Measurements from ENCODE around the gene SRRM3.
A peak's percentile ranks its signal among the peaks of the same experiment; 100 is the strongest.
"Not testable (repeated sequence)": the region's sequence is repeated elsewhere in the genome, so short reads cannot be mapped to it uniquely, and the experiment has no call there.

The SRRM3 gene

DNA sequence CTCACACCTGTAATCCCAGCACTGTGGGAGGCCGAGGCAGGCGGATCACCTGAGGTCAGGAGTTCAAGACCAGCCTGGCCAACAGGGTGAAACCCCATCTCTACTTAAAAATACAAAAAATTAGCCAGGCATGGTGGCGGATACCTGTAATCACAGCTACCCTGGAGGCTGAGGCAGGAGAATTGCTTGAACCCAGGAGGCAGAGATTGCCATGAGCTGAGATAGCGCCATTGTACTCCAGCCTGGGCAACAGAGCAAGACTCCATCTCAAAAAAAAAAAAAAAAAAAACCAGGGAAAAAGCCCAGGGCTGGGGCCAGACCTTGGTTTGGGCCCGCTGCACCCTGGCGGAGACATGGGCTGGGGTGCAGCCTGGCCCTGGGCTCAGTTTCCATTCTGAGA lies 110.1 kb downstream of the SRRM3 start:
- DNase-seq (ENCODE audit: low read depth in 2 of 2, low spot score in 1 of 2), result not testable (repeated sequence)

GRCh38 chr7:76314042-76314721 lies 112.5 kb downstream of the SRRM3 start:
- peak; percentile 90 to 94 for DNase-seq (ENCODE audit: low read depth in 2 of 2, low spot score in 1 of 2)

DNA sequence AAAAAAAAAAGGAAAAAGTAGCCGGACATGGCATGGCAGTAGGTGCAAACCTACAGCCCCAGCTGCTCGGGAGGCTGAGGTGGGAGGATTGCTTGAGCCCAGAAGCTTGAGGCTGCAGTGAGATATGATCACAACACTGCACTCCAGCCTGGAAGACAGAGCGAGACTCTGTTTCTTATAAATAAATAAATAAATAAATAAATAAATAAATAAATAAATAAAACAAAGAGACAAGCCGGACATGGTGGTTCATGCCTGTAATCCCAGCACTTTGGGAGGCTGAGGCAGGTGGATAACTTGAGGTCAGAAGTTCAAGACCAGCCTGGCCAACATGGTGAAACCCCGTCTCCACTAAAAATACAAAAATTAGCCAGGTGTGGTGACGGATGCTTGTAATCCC lies 113.0 kb downstream of the SRRM3 start:
- DNase-seq (ENCODE audit: low read depth in 2 of 2, low spot score in 1 of 2), result not testable (repeated sequence)

GRCh38 chr7:76315364-76315763 lies 113.7 kb downstream of the SRRM3 start:
- DNase-seq (ENCODE audit: low read depth in 2 of 2, low spot score in 1 of 2), result no peak

- no peak for DNase-seq (ENCODE audit: low read depth in 2 of 2, low spot score in 1 of 2)
Measured at GRCh38 chr7:76316984-76317781, 115.5 kb downstream of the SRRM3 start.

GRCh38 chr7:76317782-76318487 lies 116.2 kb downstream of the SRRM3 start:
- DNase-seq (ENCODE audit: low read depth in 2 of 2, low spot score in 1 of 2), result peak; percentile 84 to 93

DNA sequence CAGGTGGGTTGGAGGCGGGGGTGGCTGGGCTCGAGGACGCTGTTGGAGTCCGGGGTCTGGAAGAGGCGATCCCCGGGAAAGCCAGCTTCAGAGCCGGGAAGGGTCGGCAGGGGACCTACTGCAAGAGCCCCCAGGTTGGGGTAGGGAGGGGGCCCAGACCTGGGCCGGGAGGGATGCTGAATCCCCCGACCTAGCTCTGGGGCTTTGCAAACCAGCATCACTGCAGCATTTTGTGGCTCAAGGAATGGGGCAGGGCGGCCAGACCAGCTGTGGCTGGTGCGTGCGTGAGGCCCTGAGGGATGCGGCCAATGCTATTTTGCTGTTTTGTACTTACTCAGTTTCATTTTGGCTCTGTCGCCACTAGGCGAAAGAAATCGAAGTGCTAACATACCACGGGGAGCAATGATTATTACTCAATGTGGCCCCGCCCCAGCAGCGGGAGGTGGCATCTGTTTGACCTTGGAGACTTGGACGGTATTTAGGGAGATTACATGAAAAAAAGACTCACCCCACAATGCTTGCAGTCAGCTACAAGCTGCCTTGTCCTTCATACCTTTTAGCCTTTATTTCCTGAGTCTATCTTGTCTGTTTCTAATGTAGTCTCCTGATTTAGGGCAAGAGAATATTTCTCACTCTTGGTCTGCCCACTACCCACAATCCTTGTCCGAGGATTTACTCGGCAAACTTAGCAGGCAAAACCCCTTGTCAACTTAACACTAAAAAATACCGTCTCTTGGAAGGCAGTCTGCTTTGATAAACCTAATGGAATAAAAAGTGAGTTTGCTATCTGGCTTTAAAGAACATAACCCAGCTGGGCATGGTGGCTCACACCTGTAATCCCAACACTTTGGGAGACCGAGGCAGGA lies 117.0 kb downstream of the SRRM3 start:
- peak in 1 of 2 donors; percentile 35 for DNase-seq (ENCODE audit: low read depth in 2 of 2, low spot score in 1 of 2)

- DNase-seq (ENCODE audit: low read depth in 2 of 2, low spot score in 1 of 2), result no peak
Measured at GRCh38 chr7:76325092-76325491, 123.4 kb downstream of the SRRM3 start.

DNA sequence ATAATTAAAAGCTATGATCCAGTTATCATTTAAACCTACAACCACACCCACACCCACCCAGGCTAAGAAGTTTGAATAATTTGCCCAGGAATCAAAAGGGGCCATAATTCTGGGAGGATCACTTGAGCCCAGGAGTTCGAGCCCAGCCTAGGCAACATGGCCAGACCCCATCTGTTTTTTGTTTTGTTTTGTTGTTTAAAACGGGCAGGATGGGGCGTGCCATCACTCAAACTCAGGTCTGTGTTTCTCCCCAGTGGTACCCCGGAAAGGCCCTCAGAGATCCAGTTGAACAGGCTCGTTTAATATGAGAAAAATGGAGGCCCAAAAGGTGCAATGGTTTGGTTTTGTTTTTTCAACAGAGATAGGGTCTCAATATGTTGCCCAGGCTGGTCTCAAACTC lies 124.1 kb downstream of the SRRM3 start:
- no peak for DNase-seq (ENCODE audit: low read depth in 2 of 2, low spot score in 1 of 2)

DNA sequence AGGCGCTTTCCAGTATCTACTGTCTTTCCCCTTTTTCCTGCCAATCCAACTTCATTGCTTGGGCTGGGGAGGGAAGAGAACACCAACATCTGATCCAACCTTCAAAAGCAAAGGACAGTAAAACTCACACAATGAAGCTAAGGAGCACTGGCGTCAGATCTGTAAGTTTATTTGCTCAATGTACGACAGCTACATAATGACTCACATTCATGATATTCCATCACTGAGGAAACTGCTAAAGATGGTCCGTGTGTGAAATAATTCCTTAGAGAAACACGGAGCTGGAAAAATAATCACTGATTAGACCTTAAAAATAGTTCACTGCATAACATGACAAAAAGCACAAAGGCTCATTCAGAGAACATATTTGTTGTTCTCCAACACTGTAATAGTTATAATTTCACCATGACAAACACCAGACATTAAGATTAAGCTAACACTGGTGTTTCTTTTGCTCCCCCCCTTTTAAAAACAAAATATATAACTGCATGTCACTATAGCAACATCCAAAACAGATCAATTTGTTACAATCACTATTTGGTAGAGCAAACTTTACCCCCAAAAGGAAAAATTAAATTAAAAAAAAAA lies 125.0 kb downstream of the SRRM3 start:
- no peak for DNase-seq (ENCODE audit: low read depth in 2 of 2, low spot score in 1 of 2)

GRCh38 chr7:76327610-76328009 lies 125.9 kb downstream of the SRRM3 start:
- no peak for DNase-seq (ENCODE audit: low read depth in 2 of 2, low spot score in 1 of 2)

- no peak for DNase-seq (ENCODE audit: low read depth in 2 of 2, low spot score in 1 of 2)
Measured at GRCh38 chr7:76328389-76328788, 126.7 kb downstream of the SRRM3 start.

DNA sequence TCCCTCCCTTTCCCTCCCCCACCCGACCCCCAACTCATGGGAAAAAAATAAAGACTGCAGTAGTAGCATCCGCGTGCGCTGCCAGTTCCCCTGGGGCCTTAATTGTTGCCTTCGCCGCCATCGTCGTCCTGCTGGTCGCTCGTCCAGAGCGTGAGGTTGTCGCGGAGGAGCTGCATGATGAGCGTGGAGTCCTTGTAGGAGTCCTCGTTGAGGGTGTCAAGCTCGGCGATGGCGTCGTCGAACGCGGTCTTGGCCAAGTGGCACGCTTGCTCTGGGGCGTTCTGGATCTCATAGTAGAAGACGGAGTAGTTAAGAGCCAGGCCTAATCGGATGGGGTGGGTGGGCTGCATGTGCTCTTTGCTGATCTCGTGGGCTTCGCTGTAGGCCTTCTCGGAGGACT lies 127.8 kb downstream of the SRRM3 start:
- DNase-seq (ENCODE audit: low read depth in 2 of 2, low spot score in 1 of 2), result no peak

DNA sequence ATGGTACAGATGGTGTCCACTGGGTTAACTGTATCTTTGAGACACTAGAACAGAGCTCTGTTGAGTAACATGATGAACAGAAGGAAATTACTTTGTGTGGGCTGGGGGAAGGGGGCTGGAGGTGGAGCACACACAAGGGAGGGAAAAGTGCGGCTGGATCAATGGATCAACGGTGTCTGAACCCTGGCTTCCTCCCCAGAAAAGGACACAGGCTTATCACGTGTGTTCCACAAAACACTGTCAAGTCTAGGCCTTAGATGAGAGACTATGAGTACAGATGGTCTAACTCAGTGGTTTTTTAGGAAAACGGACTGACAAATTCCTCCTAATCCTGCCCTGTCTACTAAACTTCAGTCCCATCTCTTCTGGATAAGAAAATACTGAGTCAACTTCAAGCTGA lies 128.6 kb downstream of the SRRM3 start:
- DNase-seq (ENCODE audit: low read depth in 2 of 2, low spot score in 1 of 2), result no peak

GRCh38 chr7:76330673-76331072 lies 129.0 kb downstream of the SRRM3 start:
- DNase-seq (ENCODE audit: low read depth in 2 of 2, low spot score in 1 of 2), result no peak

GRCh38 chr7:76332078-76332477 lies 130.4 kb downstream of the SRRM3 start:
- no peak for DNase-seq (ENCODE audit: low read depth in 2 of 2, low spot score in 1 of 2)

DNA sequence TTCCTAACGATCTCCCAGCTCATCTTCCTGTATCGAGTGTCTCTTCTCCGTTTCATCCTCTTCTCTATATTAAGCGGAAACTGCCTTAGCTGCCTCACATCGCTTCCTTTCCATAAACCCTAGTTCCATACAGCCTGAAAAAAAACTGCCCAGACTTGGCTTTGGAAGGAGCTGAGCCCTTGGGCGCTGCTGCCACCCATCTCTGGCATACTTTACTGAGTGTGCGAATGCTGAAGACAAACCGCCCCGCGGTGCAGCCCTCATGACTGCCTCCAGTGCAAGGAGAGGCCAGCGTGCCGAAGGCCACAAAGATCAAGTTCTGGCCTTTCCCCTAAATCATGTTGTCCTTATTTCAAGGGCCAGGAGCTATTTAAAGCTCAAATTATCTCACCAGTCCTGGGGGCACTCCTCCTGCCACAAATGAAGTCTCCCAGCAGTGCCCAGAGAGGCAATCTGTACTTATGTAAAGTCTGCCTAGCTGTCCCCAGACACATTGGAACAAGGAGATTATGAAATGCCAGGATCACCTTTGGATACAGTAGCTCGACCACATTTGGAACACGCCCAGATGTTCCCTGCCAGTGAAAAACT lies 131.9 kb downstream of the SRRM3 start:
- no peak for DNase-seq (ENCODE audit: low read depth in 2 of 2, low spot score in 1 of 2)

- DNase-seq (ENCODE audit: low read depth in 2 of 2, low spot score in 1 of 2), result no peak
Measured at GRCh38 chr7:76334320-76334967, 132.7 kb downstream of the SRRM3 start.

DNA sequence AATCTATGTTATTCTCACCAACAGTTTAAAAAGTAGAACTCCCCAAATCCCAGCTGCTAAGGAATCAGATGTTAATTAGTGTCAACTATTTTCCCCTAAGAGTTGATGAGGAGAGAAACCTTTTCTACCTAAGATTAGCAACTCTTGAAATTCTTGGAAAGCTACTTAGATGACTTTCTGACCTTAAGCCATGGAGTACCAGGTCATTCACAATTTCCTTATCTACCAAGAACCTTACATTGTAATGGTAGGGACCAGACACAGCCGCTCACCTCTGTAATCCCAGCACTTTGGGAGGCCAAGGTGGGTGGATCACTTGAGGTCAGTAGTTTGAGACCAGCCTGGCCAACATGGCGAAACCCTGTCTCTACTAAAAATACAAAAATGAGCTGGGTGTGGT lies 133.7 kb downstream of the SRRM3 start:
- not testable (repeated sequence) for DNase-seq (ENCODE audit: low read depth in 2 of 2, low spot score in 1 of 2)

- no peak for DNase-seq (ENCODE audit: low read depth in 2 of 2, low spot score in 1 of 2)
Measured at GRCh38 chr7:76336094-76336493, 134.4 kb downstream of the SRRM3 start.

All from stimulated activated CD8-positive, alpha-beta memory T cell treated with anti-CD3 and anti-CD28 coated beads, Interleukin-4, amount 100 ng/mL, for 1 hour (primary cell).